CD4-positive, alpha-beta T cell treated with Interleukin-21 for 1 hour (primary cell): Measurements from ENCODE around the gene WNT2.

Experiments
- DNase-seq: peaks from one replicate; pipeline ENCODE4 v3.0.0-alpha.2; 2020

The WNT2 gene

GRCh38 chr7:117322741-117323304, at the start of gene WNT2:
TSS of gene WNT2 (minus strand) at chr7:117323058. CDS start at chr7:117322989, 69 bp downstream.
- DNase-seq, result no peak

- no peak for DNase-seq
Observed at GRCh38 chr7:117372073-117372472, 49.2 kb upstream of the WNT2 start.

- no peak for DNase-seq
Observed at GRCh38 chr7:117364339-117365080, 41.7 kb upstream of the WNT2 start.

GRCh38 chr7:117362294-117362888, 39.5 kb upstream of the WNT2 start:
- no peak for DNase-seq

GRCh38 chr7:117350027-117350426, 27.2 kb upstream of the WNT2 start:
- DNase-seq, result no peak

GRCh38 chr7:117349570-117349969, 26.7 kb upstream of the WNT2 start:
- no peak for DNase-seq

GRCh38 chr7:117347962-117348672, 25.3 kb upstream of the WNT2 start:
- no peak for DNase-seq

DNA sequence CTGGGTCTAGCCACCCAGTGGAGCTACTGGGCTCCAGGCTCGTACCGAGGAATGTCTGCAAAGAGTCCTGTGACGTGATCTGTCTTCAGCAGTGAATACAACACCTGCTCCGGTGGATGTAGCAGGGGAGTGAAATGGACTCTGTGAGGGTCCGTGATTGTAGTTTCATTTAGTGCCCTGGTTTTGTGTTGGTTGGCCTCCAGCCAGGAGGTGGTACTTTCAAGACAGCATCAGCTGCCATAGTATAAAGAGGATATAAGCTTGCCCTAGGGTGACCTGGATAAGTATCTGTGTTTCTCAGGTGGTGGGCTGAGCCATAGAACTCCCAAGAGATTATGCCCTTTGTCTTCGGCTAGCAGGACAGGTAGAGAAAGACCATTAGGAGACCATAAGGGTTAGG, 24.6 kb upstream of the WNT2 start:
- no peak for DNase-seq

DNA sequence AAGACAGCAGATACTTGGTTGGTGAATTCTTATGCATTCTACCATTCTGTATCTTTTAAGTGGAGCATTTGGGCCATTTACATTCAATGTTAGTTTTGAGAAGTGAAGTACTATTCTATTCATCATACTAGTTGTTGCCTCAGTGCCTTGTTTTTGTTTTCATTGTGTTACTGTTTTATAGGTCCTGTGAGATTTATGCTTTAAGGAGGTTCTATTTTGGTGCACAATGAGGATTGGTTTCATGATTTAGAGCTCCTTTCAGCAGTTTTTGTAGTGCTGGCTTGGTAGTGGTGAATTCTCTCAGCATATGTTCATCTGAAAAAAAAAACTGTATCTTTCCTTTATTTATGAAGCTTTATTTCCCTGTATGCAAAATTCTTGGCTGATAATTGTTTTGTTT, 23.3 kb upstream of the WNT2 start:
- DNase-seq, result no peak

GRCh38 chr7:117338020-117338419, 15.2 kb upstream of the WNT2 start:
- no peak for DNase-seq

GRCh38 chr7:117333168-117333567, 10.3 kb upstream of the WNT2 start:
- no peak for DNase-seq

DNA sequence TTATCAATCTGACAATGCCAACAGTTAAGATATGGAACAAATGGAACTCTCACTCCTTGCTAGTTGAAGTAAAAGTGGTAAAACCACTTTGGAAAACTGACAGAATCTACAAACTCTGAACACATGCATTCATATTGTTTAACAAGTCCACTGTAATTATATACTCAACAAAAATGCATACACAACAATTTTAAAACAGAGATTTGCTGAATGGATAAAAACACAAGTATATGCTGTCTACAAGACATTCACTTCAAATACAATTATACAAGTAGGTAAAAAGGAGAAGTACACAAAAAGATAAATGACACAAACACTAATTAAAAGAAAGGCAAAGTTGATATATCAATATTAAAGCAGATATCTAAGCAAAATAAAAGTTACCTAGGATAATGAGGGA, 9.2 kb upstream of the WNT2 start:
- DNase-seq, result no peak

- DNase-seq, result no peak
Observed at GRCh38 chr7:117325836-117326235, 3.0 kb upstream of the WNT2 start.

DNA sequence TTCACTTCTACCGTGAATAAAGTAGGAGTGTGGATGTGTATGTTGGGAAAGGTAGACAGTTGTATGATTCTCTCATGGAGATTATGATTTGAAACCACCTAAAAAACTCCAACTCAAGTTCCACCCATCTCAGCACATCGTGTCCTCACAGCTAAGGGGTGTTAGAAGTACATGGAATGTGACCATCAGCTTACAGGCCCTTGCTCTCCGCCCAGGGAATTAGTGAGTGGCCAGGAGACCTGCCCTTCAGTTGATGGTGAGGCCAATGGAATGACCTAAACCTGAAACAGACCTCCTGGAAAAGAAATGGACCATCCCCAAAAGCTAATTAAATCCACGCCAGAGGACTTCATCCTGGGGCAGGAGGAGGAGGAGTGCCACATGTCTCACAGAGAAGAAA, 2.1 kb upstream of the WNT2 start:
- no peak for DNase-seq

- no peak for DNase-seq
Observed at GRCh38 chr7:117323851-117324711, 1.2 kb upstream of the WNT2 start.

- no peak for DNase-seq
Observed at GRCh38 chr7:117323305-117323850, 520 bp upstream of the WNT2 start.

GRCh38 chr7:117320523-117320922, 2.3 kb downstream of the WNT2 start:
- no peak for DNase-seq

GRCh38 chr7:117319181-117319580, 3.7 kb downstream of the WNT2 start:
- DNase-seq, result no peak

DNA sequence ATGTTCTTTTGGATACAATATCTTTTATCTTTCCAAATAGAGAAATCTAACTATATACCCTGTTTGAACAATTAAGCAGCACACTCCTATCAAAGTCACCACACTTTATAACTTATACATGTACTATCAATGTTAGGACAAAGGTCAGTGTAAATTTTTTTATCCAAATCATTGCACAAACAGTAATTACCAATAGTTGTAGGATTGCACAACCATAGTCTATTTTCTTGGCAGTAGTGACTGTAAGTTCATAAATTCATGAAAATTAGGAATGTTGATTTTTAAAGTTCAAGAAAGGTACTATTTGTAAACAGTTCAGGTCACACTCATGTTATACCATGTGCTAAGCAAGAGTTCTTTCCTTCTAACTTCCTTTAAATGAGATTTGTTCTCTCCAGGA, 9.3 kb downstream of the WNT2 start:
- DNase-seq, result no peak

- DNase-seq, result no peak
Observed at GRCh38 chr7:117312593-117313580, 10.0 kb downstream of the WNT2 start.

GRCh38 chr7:117308891-117309290, 14.0 kb downstream of the WNT2 start:
- no peak for DNase-seq
